ENCODE results near the gene PRRX2. TPM values are rescaled to one million over a fixed set of nuclear protein-coding genes. Genes with fewer than 3 reads are reported as not detected.
A peak's percentile ranks its signal among the peaks of the same experiment; 100 is the strongest.

PRRX2 gene
- total and polyA plus RNA-seq, 2 of the 13 experiments (the other 11 are each of a cell fraction or from before 2014, with no cell fraction given) = 0.05 TPM; not detected in 1

- TF ChIP-seq PAXIP1 (CRISPR knock-in tag; conservative IDR thresholded peaks at IDR 0.05) (peak; percentile 57), ZNF317 (CRISPR knock-in tag; IDR thresholded peaks at IDR 0.05) (no peak), ARNT2 (CRISPR knock-in tag; IDR thresholded peaks at IDR 0.05; ENCODE audit: low read depth) (peak; percentile 89), ZBTB7B (CRISPR knock-in tag; IDR thresholded peaks at IDR 0.05) (peak; percentile 79), ZC3H13 (CRISPR knock-in tag; IDR thresholded peaks at IDR 0.05) (peak; percentile 96), ERF (CRISPR knock-in tag; IDR thresholded peaks at IDR 0.05) (peak; percentile 91), ZNF10 (CRISPR knock-in tag; IDR thresholded peaks at IDR 0.05; ENCODE audit: borderline replicate concordance, low read depth) (no peak), PHF21A (CRISPR knock-in tag; IDR thresholded peaks at IDR 0.05) (peak; percentile 95), NCOA1 (CRISPR knock-in tag; IDR thresholded peaks at IDR 0.05) (no peak), FOXA1 (IDR thresholded peaks at IDR 0.05) (no peak), FOXA1 (CRISPR knock-in tag; IDR thresholded peaks at IDR 0.05) (no peak; the same call in 1 of the 2 replicates), ARNT (IDR thresholded peaks at IDR 0.05) (no peak), MZF1 (CRISPR knock-in tag; IDR thresholded peaks at IDR 0.05; ENCODE audit: borderline replicate concordance) (no peak), GMEB1 (CRISPR knock-in tag; IDR thresholded peaks at IDR 0.05; ENCODE audit: borderline replicate concordance) (peak; percentile 88), NPAS2 (CRISPR knock-in tag; IDR thresholded peaks at IDR 0.05; ENCODE audit: borderline replicate concordance) (no peak), SMAD3 (CRISPR knock-in tag; IDR thresholded peaks at IDR 0.05) (peak; percentile 80), TEF (CRISPR knock-in tag; IDR thresholded peaks at IDR 0.05) (no peak), ZNF788 (CRISPR knock-in tag; IDR thresholded peaks at IDR 0.05; ENCODE audit: borderline replicate concordance) (peak; percentile 96), ESRRA (CRISPR knock-in tag; IDR thresholded peaks at IDR 0.05; ENCODE audit: low read depth) (peak; percentile 39; the same call in 1 of the 2 replicates), CHD4 (IDR thresholded peaks at IDR 0.05; ENCODE audit: borderline replicate concordance, low read length) (no peak)
Observed at GRCh38 chr9:129641750-129642585, 23.5 kb upstream of the PRRX2 start, which contains the start of gene ASB6 (continued).

All from HepG2 (cell line).